Loucy (cell line): ENCODE measurements around the gene BICD1.

Experiments used
- EZH2phosphoT487 ChIP-seq: fragments of 200-600 bp; IDR thresholded peaks from 2 replicates; pipeline ENCODE4 v1.6.1; 2018; ENCODE audit warnings: antibody characterized with exemption, mild to moderate bottlenecking, moderate library complexity, borderline replicate concordance
- TF ChIP-seq, protein P1 (sequence below): fragments of 200-600 bp; sonication (generic); conservative IDR thresholded peaks from 2 replicates; pipeline ENCODE4 v1.5.1; 2014; ENCODE audit warnings: mild to moderate bottlenecking, antibody characterized with exemption, low read length

DNA sequence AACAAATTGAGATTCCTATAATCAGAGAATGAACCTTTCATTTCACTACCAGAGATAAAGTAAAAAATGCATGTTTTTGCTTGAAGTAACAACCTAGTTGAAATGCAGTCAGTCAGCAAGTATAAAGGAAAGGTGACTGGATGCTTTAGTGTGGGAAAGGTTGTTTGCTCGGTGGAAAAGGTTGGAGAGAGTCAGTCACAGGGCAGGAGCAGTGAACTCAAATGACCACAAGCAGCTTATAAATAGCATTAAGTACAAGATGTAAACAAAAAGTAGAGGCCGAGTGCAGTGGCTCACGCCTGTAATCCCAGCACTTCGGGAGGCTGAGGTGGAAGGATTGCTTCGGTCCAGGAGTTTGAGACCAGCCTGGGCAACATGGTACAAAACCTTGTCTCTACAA, 194.6 kb downstream of the BICD1 start:
- TF ChIP-seq, protein P1, sequence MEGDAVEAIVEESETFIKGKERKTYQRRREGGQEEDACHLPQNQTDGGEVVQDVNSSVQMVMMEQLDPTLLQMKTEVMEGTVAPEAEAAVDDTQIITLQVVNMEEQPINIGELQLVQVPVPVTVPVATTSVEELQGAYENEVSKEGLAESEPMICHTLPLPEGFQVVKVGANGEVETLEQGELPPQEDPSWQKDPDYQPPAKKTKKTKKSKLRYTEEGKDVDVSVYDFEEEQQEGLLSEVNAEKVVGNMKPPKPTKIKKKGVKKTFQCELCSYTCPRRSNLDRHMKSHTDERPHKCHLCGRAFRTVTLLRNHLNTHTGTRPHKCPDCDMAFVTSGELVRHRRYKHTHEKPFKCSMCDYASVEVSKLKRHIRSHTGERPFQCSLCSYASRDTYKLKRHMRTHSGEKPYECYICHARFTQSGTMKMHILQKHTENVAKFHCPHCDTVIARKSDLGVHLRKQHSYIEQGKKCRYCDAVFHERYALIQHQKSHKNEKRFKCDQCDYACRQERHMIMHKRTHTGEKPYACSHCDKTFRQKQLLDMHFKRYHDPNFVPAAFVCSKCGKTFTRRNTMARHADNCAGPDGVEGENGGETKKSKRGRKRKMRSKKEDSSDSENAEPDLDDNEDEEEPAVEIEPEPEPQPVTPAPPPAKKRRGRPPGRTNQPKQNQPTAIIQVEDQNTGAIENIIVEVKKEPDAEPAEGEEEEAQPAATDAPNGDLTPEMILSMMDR, result no peak
- no peak for TF ChIP-seq EZH2phosphoT487
